ENCODE data around the gene NPPC.
"Not testable (repeated sequence)": the region's sequence is repeated elsewhere in the genome, so short reads cannot be mapped to it uniquely, and the experiment has no call there.

NPPC gene

GRCh38 chr2:231884438-231885140 is 41.6 kb downstream of the NPPC start:
- DNase-seq, result no peak

- DNase-seq, result no peak
These were observed 42.7 kb downstream of the NPPC start for GRCh38 chr2:231883468-231883881.

- DNase-seq, result no peak
These were observed 43.5 kb downstream of the NPPC start for GRCh38 chr2:231882646-231883045.

- not testable (repeated sequence) for DNase-seq
These were observed 45.8 kb downstream of the NPPC start for GRCh38 chr2:231880371-231880770.

GRCh38 chr2:231879216-231879615 is 47.0 kb downstream of the NPPC start:
- DNase-seq, result no peak

- no peak for DNase-seq
These were observed 48.4 kb downstream of the NPPC start for GRCh38 chr2:231877533-231878456.

- no peak for DNase-seq
These were observed 51.3 kb downstream of the NPPC start for GRCh38 chr2:231874944-231875343.

Measured in CD4-positive, alpha-beta T cell treated with Interleukin-12 subunit alpha and Interleukin-12 subunit beta, for 1 hour (primary cell).